Nephron (organoid): ENCODE measurements around the gene ZNF358.

ENCODE experiments used
- H3K27ac Mint-ChIP-seq, 3 experiments: 2 replicates each; pipeline ENCODE4 v1.8.0; 2020; ENCODE audit warnings: mixed read lengths in 3 of 3, mild to moderate bottlenecking in 2 of 3, moderate library complexity in 1 of 3
- H3K27me3 Mint-ChIP-seq: 2 replicates; pipeline ENCODE4 v1.8.0; 2021; ENCODE audit warnings: low read depth, mild to moderate bottlenecking, moderate library complexity, mixed read lengths
- H3K36me3 Mint-ChIP-seq: 2 replicates; pipeline ENCODE4 v1.8.0; 2020; ENCODE audit warnings: low read depth, mixed read lengths
- H3K4me1 Mint-ChIP-seq: 2 replicates; pipeline ENCODE4 v1.8.0; 2020; ENCODE audit warnings: mixed read lengths
- H3K4me3 Mint-ChIP-seq, 3 experiments: 2 replicates each; pipeline ENCODE4 v1.8.0; 2020; ENCODE audit warnings: mild to moderate bottlenecking in 3 of 3, mixed read lengths in 3 of 3, moderate library complexity in 2 of 3
- H3K9me3 Mint-ChIP-seq: 2 replicates; pipeline ENCODE4 v1.8.0; 2020; ENCODE audit warnings: mixed read lengths
- CTCF ChIP-seq, 3 experiments: fragments of 200-600 bp; sonication (generic); IDR thresholded peaks; one replicate each; pipeline ENCODE4 v1.5.0; 2021; ENCODE audit warnings: antibody characterized with exemption in 3 of 3; ENCODE audit not compliant: unreplicated experiment in 3 of 3

Gene ZNF358

GRCh38 chr19:7505288-7505681 lies 10.6 kb upstream of the ZNF358 start:
- Mint-ChIP-seq H3K36me3 (no peaks in the 10 kb centered on the region), H3K27ac (no peak overlapping the region), H3K4me1 (no peaks in the 10 kb centered on the region), H3K27me3 (peaks cover 25% of the 10 kb centered on the region), H3K4me3 (no peak overlapping the region), H3K9me3 (no peaks in the 10 kb centered on the region)
- no peak for TF ChIP-seq CTCF (IDR thresholded peaks at IDR 0.05; ENCODE audit: unreplicated experiment in 3 of 3)

GRCh38 chr19:7505682-7506384 lies 10.1 kb upstream of the ZNF358 start:
- H3K4me3 Mint-ChIP-seq = no peak overlapping the region
- no peaks in the 10 kb centered on the region for H3K9me3 Mint-ChIP-seq
- no peak for TF ChIP-seq CTCF (IDR thresholded peaks at IDR 0.05; ENCODE audit: unreplicated experiment in 3 of 3)
- H3K36me3 Mint-ChIP-seq = no peaks in the 10 kb centered on the region
- H3K4me1 Mint-ChIP-seq = no peaks in the 10 kb centered on the region
- H3K27ac Mint-ChIP-seq = no peak overlapping the region
- H3K27me3 Mint-ChIP-seq = peaks cover 26% of the 10 kb centered on the region

DNA sequence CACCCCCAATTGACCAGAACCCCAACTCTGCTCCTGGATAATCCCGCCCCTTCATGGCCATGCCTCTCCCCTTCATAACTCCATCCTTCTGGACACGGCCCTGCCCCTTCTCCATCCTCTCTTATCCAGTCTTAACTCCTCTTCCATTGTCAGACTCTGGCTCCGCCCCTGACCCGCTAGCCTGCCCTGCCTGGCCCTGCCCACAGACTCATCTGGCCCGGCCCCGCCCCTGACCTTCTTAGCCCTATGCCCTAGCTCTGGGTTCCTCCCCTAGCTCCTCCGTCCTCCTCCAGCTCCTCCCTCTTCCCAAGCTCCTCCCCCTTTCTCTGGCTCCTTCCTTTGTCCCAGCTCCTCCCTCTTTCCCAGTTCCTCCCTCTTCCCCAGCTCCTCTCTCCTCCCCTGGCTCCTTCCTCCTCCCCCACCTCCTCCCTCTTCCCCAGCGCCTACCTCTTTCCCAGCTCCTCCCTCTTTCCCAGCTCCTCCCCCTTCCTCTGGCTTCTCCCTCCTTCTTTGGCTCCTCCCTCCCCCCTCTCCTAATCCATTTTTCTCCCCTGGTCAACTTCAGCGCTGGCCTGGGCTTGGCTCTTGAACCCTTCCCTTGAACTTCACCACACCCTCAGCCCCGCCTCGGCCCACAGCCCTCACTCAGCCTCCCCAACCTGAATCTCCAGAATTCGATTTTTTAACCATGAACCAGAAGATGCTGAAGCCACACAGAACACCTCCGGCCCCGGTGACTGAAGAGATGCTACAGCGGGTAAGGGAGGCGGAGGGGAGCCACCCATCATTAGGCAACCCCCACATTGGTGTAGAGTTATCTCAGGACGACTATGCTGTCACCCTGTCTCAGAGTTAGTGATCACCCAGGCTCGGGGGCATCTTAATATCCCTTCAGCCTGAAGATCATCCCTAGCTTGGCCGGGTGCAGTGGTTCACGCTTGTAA lies 9.2 kb upstream of the ZNF358 start:
- peaks cover 20% of the 10 kb centered on the region for H3K27me3 Mint-ChIP-seq
- no peak overlapping the region for H3K27ac Mint-ChIP-seq
- TF ChIP-seq CTCF (IDR thresholded peaks at IDR 0.05; ENCODE audit: unreplicated experiment in 3 of 3) = no peak
- H3K4me3 Mint-ChIP-seq = peak overlapping the region in 1 of 3 experiments; percentile 41
- no peaks in the 10 kb centered on the region for H3K9me3 Mint-ChIP-seq
- H3K36me3 Mint-ChIP-seq = no peaks in the 10 kb centered on the region
- H3K4me1 Mint-ChIP-seq = no peaks in the 10 kb centered on the region

- TF ChIP-seq CTCF (IDR thresholded peaks at IDR 0.05; ENCODE audit: unreplicated experiment in 3 of 3) = no peak
- Mint-ChIP-seq H3K4me1 (no peaks in the 10 kb centered on the region), H3K36me3 (no peaks in the 10 kb centered on the region), H3K27ac (no peak overlapping the region), H3K27me3 (peaks cover 14% of the 10 kb centered on the region), H3K4me3 (no peak overlapping the region), H3K9me3 (no peaks in the 10 kb centered on the region)
Measured at GRCh38 chr19:7507884-7508283, 8.0 kb upstream of the ZNF358 start.

GRCh38 chr19:7509625-7510024 lies 6.3 kb upstream of the ZNF358 start:
- no peak for TF ChIP-seq CTCF (IDR thresholded peaks at IDR 0.05; ENCODE audit: unreplicated experiment in 3 of 3)
- Mint-ChIP-seq H3K27ac (no peak overlapping the region), H3K4me1 (peaks cover 4% of the 10 kb centered on the region), H3K36me3 (no peaks in the 10 kb centered on the region), H3K27me3 (peaks cover 11% of the 10 kb centered on the region), H3K4me3 (no peak overlapping the region), H3K9me3 (no peaks in the 10 kb centered on the region)
